Fibroblast of gingiva (primary cell): Measurements from ENCODE around the gene LRCH4.
A peak's percentile ranks its signal among the peaks of the same experiment; 100 is the strongest.

Experiments
- DNase-seq: peaks from one replicate; pipeline ENCODE4 v3.0.0-alpha.2; 2011; ENCODE audit warnings: low read depth

The LRCH4 gene

GRCh38 chr7:100582041-100582579 is 3.8 kb downstream of the LRCH4 start:
- DNase-seq: no peak

- DNase-seq: no peak
Measured at GRCh38 chr7:100580466-100581283, 5.3 kb downstream of the LRCH4 start.

- DNase-seq: no peak
Measured at GRCh38 chr7:100578246-100579183, 7.4 kb downstream of the LRCH4 start.

GRCh38 chr7:100577507-100577906 is 8.4 kb downstream of the LRCH4 start:
- no peak for DNase-seq

GRCh38 chr7:100577103-100577502 is 8.8 kb downstream of the LRCH4 start:
- no peak for DNase-seq

GRCh38 chr7:100576384-100576993 is 9.4 kb downstream of the LRCH4 start:
- no peak for DNase-seq

- no peak for DNase-seq
Measured at GRCh38 chr7:100575746-100576383, 10.1 kb downstream of the LRCH4 start.

GRCh38 chr7:100575206-100575631 is 10.7 kb downstream of the LRCH4 start:
- no peak for DNase-seq

GRCh38 chr7:100574362-100575205 is 11.3 kb downstream of the LRCH4 start:
- no peak for DNase-seq

- no peak for DNase-seq
Measured at GRCh38 chr7:100573691-100574361, 12.1 kb downstream of the LRCH4 start, which contains the start of gene SAP25. TSS of gene SAP25 (minus strand) at chr7:100573900. CDS start at chr7:100573742, 158 bp downstream.

- no peak for DNase-seq
Measured at GRCh38 chr7:100572949-100573675, 12.8 kb downstream of the LRCH4 start.

GRCh38 chr7:100572281-100572948 is 13.5 kb downstream of the LRCH4 start:
- no peak for DNase-seq

- DNase-seq: no peak
Measured at GRCh38 chr7:100571829-100572116, 14.2 kb downstream of the LRCH4 start.

GRCh38 chr7:100570954-100571828 is 14.7 kb downstream of the LRCH4 start:
- DNase-seq: no peak

- peak; percentile 21 for DNase-seq
Measured at GRCh38 chr7:100568896-100569844, 16.8 kb downstream of the LRCH4 start.

GRCh38 chr7:100568176-100568895 is 17.6 kb downstream of the LRCH4 start:
- no peak for DNase-seq
